NB4 (cell line): ENCODE data around the gene LRRC4C.

Experiments used
- DNase-seq: peaks from one replicate; pipeline ENCODE4 v3.0.0; 2010; ENCODE audit warnings: low read depth
- H3K4me3 ChIP-seq: one replicate; pipeline ENCODE4 v1.5.1; 2011; ENCODE audit warnings: mild to moderate bottlenecking, low read depth, low read length, moderate library complexity
- MYC ChIP-seq: IDR thresholded peaks from 2 replicates; pipeline ENCODE4 v1.6.1; 2011; ENCODE audit warnings: low read depth, low read length
- POLR2A ChIP-seq: IDR thresholded peaks from 2 replicates; pipeline ENCODE4 v1.6.1; 2011; ENCODE audit warnings: mild to moderate bottlenecking; ENCODE audit not compliant: insufficient read length; ENCODE audit errors: extremely low read depth
- TF ChIP-seq, protein P1 (sequence below): IDR thresholded peaks from 2 replicates; pipeline ENCODE4 v1.6.1; 2011; ENCODE audit warnings: low read depth, low read length
- TF ChIP-seq, protein P2 (sequence below): IDR thresholded peaks from one replicate; pipeline ENCODE4 v1.5.1; 2012; ENCODE audit warnings: low read depth, low read length

The LRRC4C gene

DNA sequence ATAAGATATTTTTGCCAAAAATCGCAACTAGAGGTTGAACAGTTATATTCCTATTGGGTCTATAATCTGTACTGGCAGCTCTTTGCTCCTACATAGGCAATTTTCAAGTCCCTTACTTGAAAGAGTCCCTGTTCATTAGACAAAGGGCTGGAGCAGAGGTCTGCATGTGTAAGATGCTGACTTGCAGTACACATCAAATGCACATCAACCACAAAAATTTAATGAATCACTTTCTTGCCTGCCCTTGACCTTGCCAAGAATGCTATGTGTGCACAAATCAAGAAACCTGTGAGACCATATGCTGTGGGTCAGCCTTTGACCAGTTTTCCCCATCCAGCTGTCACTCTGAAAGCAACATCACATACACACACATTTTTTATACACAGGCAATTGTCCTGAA lies 661.5 kb downstream of the LRRC4C start:
- no peak for DNase-seq
- TF ChIP-seq POLR2A = no peak
- TF ChIP-seq, protein P1, sequence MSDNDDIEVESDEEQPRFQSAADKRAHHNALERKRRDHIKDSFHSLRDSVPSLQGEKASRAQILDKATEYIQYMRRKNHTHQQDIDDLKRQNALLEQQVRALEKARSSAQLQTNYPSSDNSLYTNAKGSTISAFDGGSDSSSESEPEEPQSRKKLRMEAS = no peak
- TF ChIP-seq, protein P2, sequence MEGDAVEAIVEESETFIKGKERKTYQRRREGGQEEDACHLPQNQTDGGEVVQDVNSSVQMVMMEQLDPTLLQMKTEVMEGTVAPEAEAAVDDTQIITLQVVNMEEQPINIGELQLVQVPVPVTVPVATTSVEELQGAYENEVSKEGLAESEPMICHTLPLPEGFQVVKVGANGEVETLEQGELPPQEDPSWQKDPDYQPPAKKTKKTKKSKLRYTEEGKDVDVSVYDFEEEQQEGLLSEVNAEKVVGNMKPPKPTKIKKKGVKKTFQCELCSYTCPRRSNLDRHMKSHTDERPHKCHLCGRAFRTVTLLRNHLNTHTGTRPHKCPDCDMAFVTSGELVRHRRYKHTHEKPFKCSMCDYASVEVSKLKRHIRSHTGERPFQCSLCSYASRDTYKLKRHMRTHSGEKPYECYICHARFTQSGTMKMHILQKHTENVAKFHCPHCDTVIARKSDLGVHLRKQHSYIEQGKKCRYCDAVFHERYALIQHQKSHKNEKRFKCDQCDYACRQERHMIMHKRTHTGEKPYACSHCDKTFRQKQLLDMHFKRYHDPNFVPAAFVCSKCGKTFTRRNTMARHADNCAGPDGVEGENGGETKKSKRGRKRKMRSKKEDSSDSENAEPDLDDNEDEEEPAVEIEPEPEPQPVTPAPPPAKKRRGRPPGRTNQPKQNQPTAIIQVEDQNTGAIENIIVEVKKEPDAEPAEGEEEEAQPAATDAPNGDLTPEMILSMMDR = no peak
- no peak for TF ChIP-seq MYC
- H3K4me3 ChIP-seq = no peak overlapping the region

DNA sequence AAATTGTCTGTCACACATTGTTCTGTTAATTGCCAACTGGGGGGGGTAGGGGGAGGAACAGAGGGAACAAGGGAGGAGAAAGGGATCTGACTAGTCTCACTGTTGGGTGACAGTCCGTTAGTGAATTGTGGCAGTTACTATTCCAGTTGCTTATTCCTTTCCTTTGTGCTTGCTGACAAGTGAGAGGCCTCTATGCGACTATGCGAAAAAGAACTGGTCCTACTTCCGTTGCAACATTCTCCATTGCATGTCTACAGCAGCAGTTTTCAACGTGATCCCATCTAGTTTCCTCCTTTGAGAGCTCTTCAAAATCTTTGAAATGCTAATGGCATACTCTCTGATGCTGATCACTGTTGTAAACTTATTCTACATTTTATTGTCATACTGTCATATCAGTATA lies 672.2 kb downstream of the LRRC4C start:
- TF ChIP-seq POLR2A (no peak), MYC (no peak)
- TF ChIP-seq, protein P1 = no peak
- TF ChIP-seq, protein P2 = no peak
- no peak for DNase-seq
- H3K4me3 ChIP-seq = no peak overlapping the region

DNA sequence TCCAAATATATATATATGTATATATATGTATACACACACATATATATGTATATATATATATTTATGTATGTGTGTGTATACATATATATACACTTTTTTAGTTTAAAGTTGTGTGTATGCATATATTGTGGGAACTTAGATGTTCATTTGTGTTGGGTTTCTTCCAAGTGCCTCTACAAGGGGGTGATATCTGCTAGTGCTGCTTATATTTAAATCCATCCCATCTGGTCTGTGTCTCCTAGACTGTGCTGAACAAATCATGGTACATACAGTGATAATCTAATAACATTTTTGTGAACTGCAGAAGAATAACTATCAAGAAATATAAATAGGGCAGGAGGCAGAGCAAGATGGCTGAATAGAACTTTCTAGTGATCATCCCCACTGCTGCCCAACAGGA lies 696.4 kb downstream of the LRRC4C start:
- H3K4me3 ChIP-seq = no peak overlapping the region
- no peak for DNase-seq
- TF ChIP-seq, protein P1 = no peak
- TF ChIP-seq, protein P2 = no peak
- TF ChIP-seq MYC (no peak), POLR2A (no peak)

DNA sequence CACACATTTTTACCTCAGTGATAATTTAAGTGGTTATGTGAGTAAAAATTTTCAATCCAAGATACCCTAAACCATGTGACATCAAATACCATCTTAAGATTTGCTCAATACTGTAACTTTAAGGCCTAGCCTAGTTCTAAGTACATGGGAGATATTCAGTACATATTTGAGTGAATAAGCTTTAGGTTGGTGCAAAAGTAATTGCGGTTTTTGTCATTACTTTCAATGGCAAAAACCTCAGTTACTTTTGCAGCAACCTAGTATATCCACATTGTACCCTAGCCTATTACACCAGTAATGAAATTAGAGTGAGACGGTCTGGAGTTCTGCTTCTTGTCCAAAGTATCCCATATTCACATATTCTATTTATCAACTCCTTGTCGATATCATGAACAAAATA lies 700.1 kb downstream of the LRRC4C start:
- no peak for DNase-seq
- no peak overlapping the region for H3K4me3 ChIP-seq
- TF ChIP-seq MYC (no peak), POLR2A (no peak)
- TF ChIP-seq, protein P2 = no peak
- TF ChIP-seq, protein P1 = no peak

DNA sequence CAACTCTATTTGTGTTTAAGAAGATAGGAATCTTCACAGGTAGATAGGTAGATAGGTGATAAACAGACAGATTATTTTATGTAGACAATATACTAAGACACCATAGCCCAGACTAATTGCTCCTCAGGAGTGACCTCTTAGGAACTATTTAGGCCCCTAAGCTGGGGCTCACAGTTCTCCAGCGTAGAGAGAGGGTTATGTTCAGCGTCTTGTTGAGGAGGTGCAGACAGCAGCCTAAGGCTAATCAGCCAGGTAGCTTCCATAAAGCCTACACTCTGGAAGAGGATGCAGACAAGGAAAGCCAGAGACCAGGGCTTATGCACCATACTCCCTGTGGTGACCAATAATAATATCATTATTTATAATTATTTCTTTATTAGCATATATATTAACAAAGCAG lies 705.2 kb downstream of the LRRC4C start:
- DNase-seq = no peak
- TF ChIP-seq, protein P1 = no peak
- no peak for TF ChIP-seq POLR2A
- no peak overlapping the region for H3K4me3 ChIP-seq

DNA sequence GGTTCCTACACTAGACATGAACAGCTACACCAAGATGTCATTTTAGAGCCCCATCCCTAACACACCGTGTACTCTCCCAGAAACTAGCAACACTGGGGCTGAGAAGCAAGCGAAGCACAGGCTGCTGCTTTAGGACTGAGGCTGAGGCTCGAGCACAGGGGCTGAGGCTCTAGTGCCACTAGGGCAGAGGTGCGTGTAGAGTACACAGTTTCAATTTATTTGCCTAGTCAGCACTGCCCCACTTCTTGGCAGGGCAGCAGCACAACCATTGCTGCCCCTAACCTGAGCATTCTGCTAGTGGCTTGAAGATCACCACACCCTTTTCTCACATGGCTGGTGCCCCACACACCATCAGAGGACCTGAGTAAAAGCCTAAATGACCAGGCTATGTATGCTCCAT lies 713.2 kb downstream of the LRRC4C start:
- no peak for DNase-seq
- TF ChIP-seq, protein P1 = no peak
- TF ChIP-seq POLR2A = no peak
- TF ChIP-seq, protein P2 = no peak
- TF ChIP-seq MYC = no peak
- H3K4me3 ChIP-seq = no peak overlapping the region
